ENCODE data around the gene FAM53B.

DNA sequence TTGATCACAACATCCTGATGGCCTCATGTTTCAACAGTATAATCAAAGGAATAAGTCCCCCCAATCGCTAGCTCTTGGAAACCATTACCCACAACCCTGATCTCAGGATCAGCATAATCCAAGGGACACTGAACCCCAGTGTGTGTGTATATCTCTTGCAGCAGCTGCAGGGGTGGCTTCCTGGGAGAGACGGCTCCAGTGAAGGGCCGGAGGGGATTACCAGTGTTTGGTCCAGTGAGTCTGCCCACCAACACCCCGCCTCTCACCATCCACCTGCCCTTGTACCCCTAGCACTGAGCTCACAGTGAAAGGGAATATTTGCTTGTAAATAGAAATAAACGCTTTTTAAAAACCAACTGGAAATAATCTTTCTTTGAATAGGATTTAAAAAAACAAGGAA, 63.1 kb downstream of the FAM53B start:
- TF ChIP-seq POLR2AphosphoS5 (IDR thresholded peaks at IDR 0.05) (no peak), POLR2A (IDR thresholded peaks at IDR 0.05; ENCODE audit: low read depth) (no peak), EP300 (IDR thresholded peaks at IDR 0.05) (no peak)
- TF ChIP-seq, protein P1, sequence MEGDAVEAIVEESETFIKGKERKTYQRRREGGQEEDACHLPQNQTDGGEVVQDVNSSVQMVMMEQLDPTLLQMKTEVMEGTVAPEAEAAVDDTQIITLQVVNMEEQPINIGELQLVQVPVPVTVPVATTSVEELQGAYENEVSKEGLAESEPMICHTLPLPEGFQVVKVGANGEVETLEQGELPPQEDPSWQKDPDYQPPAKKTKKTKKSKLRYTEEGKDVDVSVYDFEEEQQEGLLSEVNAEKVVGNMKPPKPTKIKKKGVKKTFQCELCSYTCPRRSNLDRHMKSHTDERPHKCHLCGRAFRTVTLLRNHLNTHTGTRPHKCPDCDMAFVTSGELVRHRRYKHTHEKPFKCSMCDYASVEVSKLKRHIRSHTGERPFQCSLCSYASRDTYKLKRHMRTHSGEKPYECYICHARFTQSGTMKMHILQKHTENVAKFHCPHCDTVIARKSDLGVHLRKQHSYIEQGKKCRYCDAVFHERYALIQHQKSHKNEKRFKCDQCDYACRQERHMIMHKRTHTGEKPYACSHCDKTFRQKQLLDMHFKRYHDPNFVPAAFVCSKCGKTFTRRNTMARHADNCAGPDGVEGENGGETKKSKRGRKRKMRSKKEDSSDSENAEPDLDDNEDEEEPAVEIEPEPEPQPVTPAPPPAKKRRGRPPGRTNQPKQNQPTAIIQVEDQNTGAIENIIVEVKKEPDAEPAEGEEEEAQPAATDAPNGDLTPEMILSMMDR (IDR thresholded peaks at IDR 0.05), result no peak

Measured in esophagus muscularis mucosa (tissue), 4 donors.